HK-2 (cell line): ENCODE results near the gene MBD3L5.
"Not testable (repeated sequence)": the region's sequence is repeated elsewhere in the genome, so short reads cannot be mapped to it uniquely, and the experiment has no call there.

Experiments
- DNase-seq: peaks from one replicate; pipeline ENCODE4 v3.0.0-alpha.2; 2018; ENCODE audit not compliant: unreplicated experiment

Gene MBD3L5

DNA sequence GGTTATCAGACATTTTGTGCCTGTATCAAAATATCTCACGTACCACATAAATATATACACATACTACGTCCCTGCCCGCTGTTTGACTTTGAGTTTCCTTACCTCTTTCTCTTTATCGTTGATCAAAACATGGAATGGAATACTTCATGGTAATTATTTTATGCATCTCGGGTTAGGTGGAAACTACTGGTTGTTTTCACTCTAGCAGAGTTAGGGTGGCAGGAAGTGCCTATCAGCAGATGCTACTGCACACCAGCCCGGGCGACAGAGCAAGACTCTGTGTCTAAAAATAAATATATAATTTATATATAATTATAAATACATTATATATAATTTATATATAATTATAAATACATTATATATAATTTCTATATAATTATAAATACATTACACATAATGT is 22.5 kb downstream of the MBD3L5 start:
- DNase-seq, result not testable (repeated sequence)

DNA sequence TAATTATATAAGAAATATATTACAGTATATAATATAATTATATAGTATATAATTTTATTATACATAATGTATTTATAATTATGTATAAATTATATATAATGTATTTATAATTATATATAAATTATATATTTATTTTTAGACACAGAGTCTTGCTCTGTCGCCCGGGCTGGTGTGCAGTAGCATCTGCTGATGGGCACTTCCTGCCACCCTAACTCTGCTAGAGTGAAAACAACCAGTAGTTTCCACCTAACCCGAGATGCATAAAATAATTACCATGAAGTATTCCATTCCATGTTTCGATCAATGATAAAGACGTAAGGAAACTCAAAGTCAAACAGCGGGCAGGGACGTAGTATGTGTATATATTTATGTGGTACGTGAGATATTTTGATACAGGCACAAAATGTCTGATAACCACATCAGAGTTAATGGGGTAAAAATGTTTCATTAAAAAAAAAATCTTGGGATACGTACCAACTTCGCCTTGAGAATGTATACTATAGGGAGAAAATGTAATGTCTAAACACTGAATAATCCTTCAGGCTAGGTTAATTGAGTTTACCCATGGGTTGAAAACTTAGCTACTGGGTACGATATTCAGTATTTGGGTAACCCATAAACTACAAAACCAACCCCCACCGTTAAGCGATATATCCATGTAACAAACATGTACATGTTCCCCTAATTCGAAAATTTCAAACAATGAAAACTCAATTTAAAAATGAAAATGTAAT is 24.4 kb downstream of the MBD3L5 start:
- not testable (repeated sequence) for DNase-seq

DNA sequence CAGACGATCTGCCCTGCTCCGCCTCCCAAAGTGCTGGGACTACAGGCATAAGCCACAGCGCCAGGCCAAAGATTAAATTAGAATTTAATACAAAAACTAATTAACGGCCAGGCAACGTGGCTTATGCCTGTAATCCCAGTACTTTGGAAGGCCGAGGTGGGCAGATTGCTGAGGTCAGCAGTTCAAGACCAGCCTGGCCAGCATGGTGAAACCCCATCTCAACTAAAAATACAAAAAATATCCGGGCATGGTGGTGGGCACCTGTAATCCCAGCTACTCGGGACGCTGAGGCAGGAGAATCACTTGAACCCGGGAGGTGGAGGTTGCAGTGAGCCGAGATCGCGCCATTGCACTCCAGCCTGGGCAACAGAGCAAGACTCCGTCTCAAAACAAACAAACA is 25.3 kb downstream of the MBD3L5 start:
- DNase-seq, result not testable (repeated sequence)

- DNase-seq, result not testable (repeated sequence)
Observed at GRCh38 chr19:7056371-7056770, 26.0 kb downstream of the MBD3L5 start.

DNA sequence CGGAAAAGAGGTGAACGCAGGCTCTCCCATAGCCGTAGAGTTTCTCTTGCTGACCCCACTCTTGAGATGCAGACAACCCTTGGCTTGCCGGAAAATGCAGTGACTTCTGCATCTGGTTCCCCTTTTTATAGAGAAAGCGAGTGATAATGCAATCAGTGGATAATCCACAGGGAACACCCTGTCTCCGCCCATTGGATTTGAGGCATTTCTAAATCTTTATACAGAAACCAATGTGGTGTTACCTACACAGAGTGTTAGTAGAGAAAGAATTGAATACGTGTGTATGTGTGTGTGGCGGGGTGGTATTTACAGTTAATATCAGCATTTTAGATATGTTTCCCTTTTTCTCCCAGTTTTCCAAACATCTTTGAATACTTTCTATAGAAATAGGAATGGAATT is 28.2 kb downstream of the MBD3L5 start, which contains the start of gene MBD3L3:
MBD3L3 (minus strand) TSS at position 101 of the 400 bp plus-strand sequence; CDS start at position 30, 71 bp downstream.
- DNase-seq, result not testable (repeated sequence)

GRCh38 chr19:7059977-7060376 is 29.6 kb downstream of the MBD3L5 start:
- not testable (repeated sequence) for DNase-seq

- no peak for DNase-seq
Observed at GRCh38 chr19:7063339-7063738, 33.0 kb downstream of the MBD3L5 start.

- DNase-seq, result no peak
Observed at GRCh38 chr19:7063764-7064418, 33.5 kb downstream of the MBD3L5 start.

GRCh38 chr19:7067122-7067521 is 36.7 kb downstream of the MBD3L5 start:
- not testable (repeated sequence) for DNase-seq

DNA sequence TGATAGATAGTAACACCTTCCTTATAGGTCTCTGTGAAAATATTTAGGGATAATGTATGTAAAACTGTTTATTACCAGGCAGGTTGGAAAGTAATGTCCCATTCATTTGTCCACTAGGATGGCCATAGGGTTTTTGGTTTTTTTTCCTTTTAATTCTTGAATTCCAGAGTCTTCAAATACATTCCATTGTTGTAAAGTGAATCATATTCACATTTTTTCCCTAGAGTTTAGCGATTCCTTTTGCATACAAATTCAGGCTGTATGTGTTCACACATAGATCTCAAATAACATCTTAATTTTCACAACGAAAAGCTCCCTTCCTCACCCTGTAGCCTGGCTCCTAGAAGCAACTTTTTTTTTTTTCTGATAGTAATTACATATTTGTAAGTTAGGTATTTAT is 37.3 kb downstream of the MBD3L5 start:
- no peak for DNase-seq

- no peak for DNase-seq
Observed at GRCh38 chr19:7068599-7068998, 38.2 kb downstream of the MBD3L5 start.

DNA sequence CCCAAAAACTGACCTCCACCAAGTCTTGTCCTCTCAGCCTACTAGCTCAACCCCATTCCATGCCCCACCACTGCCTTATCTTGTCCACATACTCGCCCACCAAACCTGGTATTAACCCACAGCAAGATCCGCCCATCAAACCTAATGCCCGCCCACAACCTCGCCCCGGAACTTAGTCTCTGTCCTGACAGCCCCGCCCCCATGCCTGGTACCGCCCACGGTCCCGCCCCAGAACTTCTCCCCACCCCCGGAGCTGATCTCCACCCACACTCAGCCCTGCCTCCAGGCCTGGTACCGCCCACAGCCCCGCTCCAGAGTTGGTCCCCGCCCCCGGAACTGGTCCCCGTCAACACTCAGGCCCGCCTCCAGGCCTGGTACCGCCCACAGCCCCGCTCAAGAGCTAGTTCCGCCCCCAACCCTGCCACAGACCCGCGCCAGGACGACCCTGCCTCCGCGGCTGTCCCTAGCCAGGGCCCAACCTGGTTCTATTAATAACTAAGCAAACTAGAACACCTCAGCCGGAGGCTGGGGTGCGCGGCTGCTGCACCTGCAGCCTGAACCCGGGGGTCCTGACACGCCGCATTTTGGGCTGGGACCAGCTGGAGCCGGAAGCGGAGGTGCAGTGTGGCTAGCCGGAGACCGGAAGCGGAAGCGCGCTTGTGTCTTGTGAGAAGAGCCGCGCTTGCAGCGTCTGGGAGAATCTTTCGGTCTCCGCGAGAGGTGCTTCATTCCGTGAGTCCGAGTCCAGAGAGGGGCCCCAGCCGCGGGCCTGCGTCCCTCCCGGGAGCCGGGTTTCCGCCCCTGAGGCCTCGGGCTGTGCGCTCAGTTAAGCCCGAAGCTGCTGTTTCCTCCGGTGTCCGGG is 38.9 kb downstream of the MBD3L5 start, which contains the start of gene ZNF557:
ZNF557 (plus strand) TSS at position 662 of the 862 bp plus-strand sequence. CDS start 5,372 bp downstream, outside the sequence.
- DNase-seq, result peak; percentile 98

DNA sequence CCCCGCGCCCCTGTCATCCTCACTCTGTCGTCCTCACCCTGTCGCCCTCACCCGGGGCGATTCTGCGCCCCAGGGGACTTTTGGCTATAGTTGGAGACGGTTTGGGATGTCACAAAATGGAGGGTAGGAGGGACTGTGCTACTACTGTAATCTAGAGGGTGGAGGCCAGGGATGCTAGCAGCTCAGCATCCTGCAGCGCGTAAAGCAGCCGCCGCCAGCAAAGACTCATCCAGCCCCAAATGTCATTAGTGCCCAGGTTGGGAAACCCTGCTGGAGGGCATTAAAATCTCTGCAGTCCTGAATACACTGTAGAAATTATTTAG is 39.5 kb downstream of the MBD3L5 start:
- no peak for DNase-seq

DNA sequence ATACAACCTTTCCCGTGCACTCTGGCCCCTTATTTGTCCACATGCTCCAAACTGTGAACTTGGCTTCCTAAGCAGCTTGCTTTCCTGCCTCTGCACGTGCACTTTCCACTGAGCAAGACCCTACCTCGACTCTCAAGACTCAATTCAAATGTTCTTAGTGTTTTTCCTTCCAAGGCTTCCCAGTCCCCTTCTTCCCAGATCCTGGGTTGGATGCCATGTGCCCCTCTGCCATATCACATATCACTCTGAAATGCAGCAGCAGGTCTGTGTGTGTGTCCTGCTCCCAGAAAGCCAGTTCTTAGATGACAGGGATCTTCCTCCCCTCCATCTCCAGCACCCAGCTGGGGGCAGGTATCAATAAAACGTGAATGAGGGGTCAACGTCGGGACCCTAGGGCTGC is 42.2 kb downstream of the MBD3L5 start:
- no peak for DNase-seq

DNA sequence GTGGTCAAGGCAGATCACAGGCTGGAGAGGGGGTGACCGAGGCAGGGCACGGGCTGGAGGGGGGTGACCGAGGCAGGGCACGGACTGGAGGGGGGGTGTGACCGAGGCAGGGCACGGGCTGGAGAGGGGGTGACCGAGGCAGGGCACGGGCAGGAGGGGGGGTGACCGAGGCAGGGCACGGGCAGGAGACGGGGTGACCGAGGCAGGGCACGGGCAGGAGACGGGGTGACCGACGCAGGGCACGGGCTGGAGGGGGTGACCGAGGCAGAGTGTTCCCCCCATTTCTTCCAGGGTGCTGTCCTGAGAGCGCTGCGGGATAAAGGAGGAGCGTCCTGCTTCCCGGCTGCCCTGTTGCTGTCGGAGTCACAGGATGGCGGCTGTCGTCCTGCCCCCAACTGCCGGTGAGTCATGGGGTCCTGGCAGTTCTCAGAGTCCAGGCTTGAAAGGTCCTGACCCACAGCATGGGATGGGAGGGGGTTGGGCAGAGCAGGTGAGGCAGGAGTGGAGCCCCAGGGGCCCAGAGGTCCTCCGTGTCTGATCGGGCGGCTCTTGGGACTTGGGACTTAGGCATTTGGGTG is 44.4 kb downstream of the MBD3L5 start:
- DNase-seq, result no peak

DNA sequence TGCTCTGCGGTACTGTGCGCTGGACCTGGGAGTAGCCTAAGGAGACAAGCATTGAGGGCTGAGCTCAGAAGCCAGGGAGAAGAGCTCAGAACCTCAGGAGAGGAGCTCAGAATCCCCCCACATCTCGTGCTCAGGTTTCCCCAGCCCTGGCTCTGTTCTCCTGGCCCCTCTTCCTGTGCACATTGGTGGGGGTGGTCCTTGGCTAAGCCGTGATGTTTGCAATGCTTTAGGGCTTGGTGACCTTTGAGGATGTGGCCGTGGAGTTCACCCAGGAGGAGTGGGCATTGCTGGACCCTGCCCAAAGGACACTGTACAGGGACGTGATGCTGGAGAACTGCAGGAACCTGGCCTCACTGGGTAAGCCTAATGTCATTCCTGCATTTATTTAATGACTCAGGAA is 45.8 kb downstream of the MBD3L5 start:
- no peak for DNase-seq

DNA sequence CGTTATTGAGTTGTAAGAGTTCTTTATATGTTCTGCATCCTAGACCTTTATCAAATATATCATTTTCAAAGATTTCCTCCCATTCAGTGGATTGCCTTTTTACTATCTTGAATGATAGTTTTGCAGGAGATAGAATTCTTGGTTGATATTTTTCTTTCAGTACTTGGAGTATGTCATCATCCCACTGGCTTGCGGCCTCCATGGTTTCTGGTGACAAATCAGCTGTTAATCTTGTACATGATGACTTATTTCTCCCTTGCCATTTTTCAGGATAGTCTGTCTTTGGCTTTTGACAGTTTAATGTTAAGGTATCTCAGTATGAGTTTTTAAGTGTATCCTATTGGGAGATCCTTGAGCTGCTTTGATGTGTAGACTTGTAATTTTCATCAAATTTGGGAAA is 47.6 kb downstream of the MBD3L5 start:
- DNase-seq, result no peak
